A172 (cell line): ENCODE measurements around the gene SRBD1. TPM values are rescaled to one million over a fixed set of nuclear protein-coding genes. Genes with fewer than 3 reads are reported as not detected.

Experiments
- DNase-seq: peaks from one replicate; pipeline ENCODE4 v3.0.0-alpha.2; 2015; ENCODE audit warnings: low spot score
- total RNA-seq: library from RNA; depleted of rRNA; stranded (reverse); fragments of >200 nt; shearing (Covaris generic); gene quantifications from 2 replicates; pipeline ENCODE4 v1.2.3, GENCODE V29; 2014

Gene SRBD1
- total RNA-seq, 1 experiment from 2014 or later = 28.2 TPM

DNA sequence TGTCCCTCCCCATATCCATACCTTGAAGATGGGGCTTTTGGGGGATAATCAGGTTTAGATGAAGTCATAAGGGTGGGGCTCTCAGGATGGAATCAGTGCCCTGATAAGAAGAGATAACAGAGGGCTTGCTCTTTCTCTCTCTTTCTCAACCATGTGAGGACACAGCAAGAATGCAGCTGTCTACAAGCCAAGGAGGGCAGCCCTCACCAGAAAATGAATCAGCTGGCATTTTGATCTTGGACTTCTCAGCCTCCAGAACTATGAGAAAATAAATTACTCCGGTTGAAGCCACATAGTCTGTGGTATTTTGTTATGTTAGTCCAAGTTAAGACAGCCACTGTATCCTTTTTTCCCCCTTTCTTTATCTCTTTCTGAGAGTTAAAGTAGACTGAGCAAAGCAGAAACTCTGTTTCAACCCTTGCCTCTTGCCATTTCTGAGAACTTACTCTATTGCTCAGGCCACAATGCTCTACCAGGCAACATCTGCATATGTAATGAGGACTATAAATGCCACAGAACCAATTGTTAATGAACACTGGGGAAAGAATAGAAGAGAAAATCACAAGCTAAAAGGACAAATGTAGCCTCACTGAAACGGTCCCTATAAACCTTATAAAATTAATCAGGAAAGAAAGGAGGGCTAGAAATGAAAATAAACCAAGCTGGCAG is 56.9 kb downstream of the SRBD1 start:
- DNase-seq = peak; percentile 40

DNA sequence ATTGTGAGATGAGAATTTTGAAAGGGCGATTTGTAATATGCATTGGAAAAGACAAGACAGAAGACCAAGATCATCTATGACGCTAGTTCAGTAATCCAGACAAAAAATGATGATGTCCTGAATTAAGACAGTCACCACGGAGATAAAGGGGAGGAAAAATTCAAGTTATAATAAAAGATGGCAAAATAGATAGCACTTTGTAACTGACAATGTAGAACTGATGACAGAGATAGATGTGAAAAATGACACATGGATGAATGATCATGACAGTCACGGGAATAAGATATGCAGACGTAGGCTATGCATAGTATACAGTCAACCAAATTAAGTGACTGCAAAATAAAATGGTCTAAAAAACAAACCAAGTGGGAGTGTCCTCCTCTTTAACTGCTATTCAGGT is 59.2 kb downstream of the SRBD1 start:
- DNase-seq = no peak

DNA sequence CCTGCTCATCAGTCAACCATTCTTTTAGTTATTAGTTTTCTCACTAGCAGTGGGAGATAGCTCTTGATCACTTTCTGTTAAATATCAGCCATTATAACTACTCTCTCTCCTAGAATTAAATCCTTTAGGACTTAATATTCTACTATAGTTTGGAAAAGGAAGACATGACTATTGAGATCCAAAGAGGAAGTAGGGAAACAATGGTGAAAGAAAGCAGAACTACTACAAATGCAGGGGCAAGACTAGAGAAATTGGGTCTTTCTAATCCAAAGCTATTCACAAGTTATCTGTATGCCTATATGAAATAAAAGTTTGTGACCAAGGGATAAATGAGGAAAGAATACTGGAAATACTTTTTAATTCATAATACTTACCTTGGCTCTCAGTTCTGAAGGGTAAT is 65.1 kb downstream of the SRBD1 start:
- DNase-seq = no peak

DNA sequence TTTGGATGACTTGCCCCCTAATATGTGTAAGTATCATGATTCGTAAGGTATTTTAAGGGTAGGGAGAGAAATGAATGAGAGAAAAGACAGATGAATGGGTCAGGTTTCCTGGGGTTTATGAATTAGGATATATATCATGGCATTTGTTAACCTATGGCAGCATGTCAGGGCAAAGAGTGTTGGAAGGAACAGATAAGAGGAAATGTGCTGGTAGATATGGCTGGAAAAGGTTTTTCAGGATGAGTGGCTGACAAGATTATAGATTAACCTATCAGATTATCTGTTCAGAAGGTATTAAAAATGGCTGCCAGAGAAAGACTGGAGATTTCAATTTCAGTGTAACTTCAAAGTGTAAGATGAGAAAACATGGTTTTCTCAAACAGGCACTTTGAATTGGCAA is 67.8 kb downstream of the SRBD1 start:
- DNase-seq = no peak

DNA sequence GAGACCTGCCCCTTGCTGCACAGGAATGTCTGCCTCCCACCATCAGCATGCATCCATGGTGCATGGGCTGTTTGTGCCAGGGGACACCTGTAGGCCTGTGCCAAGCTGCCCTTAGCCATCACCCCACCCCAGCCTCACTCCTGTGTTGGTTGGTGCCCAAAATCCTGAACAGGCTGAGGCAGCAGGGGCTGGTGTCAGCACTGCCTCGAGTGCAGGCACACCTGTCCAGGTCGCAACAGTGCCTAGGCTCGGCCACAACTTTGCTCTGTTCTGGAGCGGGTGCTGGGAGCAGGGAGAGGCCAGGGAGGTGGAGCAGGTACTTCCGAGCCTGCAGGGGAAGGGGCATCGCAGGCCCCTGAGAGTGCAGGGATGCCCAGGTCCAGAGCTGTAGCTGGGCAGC is 69.1 kb downstream of the SRBD1 start:
- DNase-seq = no peak

DNA sequence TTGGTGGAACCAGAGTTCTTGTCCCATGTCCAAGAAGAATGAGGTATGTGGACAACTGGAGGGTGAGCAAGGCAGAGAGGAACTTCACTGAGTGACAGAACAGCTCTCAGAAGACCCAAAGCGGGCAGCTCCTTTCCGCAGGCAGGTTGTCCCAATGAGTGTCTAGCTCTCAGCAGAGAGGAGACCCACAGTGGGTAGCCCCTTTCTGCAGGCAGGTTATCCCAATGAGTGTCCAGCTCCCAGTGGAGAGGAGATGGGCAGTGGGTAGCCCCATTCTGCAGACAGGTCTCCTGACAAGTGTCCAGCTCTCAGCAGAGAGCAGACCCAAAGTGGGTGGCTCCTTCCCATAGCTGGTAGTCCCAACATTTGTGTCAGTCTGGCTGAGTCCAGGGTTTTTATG is 69.6 kb downstream of the SRBD1 start:
- DNase-seq = no peak

DNA sequence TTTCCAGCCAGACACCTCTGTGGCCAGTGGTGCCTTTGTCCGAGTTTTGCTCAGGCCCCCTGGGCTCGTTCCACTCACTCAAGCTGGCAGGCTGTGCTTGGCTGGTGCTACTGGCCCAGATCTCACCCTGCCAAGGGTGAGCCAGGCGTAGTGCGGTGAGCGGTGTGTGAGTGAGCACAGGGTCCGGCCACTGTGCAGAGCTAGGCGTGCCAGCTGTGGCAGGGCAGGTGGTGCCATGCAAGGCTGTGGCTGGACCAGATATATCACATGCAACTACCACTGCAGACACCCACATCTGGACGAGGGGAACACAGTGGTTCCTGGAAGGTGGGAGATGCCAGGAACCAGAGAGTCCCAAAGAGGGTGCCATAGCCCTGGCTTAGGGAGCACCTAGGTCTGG is 70.1 kb downstream of the SRBD1 start:
- no peak for DNase-seq

DNA sequence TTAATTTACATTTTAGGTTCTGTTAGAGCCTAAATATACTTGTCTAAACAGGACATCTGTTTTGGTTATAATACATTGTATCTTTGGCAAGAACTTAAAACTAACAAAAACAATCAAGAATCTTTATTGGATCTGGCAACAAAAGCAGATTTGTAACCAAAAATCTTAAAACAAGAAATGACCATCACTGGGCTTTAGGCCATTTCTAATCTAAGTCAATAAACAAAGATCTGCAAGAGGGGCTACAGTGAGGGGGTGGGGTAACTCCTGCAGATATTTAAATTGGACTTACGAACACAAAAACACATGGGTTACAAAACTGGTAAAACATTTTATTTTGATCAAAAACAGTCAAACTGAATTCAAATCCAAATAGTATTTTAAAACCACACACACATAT is 77.3 kb downstream of the SRBD1 start:
- DNase-seq = no peak

DNA sequence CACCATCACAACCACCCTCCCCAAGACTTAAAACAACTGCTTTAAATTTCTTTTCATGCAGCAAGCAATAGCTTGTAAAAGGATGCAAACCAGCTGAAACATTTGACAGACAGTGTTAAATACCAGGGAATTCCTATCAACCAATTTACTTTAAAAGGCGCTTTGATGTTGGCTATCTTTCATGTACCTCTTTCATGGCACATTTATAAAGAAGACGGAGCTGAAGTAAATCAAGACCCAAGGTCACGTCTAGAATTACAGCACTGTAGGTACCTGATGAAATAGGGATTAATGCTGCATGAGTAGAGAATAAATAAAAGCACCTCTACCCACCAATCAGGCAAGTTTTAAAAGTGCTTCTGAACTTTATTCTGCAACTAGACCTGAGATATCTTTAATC is 78.9 kb downstream of the SRBD1 start:
- no peak for DNase-seq

DNA sequence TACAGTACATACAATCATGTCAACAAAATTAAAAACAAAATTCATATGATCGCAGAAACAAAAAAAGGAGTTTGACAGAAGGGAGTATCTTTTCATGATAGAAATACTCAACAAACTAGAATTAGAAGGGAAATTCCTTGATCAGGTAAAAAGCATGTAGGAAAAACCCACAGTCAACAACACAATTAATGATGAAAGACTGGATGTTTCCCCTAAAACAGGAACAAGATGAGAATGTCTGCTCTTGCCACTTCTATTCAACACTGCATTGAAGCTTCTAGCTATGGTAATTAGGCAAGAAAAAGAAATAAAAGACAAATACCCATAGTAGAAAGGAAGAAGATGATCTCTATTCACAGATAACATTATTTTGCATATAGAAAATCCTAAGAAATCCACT is 87.1 kb downstream of the SRBD1 start:
- no peak for DNase-seq

DNA sequence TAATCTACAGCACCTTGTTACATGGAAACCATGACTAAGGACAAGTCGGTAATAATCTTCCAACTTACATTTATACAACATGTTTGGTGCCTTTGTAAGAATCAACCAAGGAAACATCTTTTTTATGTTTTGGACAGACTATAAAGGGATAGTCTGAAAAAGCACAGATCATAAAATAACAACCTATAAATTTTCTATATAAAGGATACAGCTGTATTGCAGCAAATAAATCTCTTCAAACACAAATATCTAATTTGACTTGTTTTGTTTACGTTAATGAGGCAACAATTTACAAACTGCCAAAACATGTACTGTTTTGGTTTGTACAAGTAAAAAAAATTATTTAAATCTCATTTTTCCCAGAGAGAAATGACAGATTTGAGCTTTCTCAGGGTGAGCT is 92.5 kb downstream of the SRBD1 start:
- no peak for DNase-seq

DNA sequence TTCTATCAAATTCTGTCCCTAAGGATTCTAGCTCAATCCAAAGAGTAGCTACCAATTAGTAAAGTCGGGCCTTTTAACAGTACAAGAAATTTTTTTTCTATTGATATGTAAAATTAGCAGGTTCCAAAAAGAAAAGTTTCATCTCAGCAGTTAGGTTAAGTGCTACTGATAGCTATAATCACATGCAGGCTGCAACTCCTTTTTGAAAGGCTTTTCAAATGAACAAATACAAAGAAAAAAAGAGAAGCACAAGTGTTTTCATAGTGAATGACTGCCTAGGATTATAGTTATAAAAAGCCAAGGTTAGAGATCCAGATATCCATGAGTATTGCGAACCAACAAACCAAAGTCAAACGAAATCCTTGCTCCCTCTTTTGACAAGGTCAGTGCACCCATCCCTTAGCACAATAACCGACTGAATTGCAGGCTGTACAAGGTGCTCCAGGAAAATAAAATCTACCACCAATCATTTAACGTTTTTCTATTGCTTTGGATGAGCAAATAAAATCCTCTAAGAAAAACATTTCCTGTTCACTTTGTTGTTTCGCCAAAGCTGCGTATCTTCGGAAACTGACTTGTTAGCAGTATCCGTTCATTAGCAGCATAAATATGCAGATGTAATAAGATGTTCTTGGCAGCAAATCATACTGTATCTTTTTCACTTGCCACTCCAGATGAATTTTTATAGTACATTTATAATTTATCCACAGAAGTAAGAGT is 100.2 kb downstream of the SRBD1 start:
- no peak for DNase-seq

DNA sequence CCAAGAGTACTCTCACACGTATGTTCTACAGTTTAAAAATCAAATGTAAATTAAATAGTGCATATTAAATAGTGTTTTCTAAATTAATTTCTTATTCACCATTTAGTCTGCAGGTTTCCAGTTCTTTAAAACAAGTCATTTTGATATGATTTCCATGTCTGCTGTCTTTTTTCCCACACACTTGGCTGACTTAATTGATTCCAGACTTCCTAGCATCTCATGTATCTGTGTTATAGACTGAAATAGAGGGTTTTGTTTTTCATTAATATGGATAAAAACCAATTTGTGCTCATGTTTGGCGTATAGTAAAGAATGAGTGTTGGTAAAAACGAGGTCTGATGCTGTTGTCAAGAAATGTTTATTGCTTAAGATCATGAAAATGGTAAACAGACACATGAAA is 104.3 kb downstream of the SRBD1 start:
- DNase-seq = no peak

DNA sequence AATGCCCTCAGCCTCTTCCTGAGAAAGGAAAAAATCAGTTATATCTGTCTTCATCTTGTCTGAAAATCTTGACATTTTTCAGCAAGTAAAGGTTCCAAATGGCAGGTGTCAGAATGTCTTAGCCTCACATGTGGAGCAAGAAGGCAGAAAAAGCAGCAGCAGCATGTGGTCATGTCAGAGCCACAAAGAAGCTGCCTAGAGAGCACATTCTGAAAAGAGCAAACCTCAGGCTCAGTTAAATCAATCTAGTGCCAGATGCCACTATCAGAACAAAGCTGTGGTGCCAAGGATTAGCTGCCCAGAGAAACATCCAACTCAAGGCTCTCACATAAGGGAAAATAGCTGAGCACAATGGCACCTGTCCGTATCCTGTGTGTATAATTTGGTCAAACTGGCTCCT is 105.9 kb downstream of the SRBD1 start:
- DNase-seq = no peak

DNA sequence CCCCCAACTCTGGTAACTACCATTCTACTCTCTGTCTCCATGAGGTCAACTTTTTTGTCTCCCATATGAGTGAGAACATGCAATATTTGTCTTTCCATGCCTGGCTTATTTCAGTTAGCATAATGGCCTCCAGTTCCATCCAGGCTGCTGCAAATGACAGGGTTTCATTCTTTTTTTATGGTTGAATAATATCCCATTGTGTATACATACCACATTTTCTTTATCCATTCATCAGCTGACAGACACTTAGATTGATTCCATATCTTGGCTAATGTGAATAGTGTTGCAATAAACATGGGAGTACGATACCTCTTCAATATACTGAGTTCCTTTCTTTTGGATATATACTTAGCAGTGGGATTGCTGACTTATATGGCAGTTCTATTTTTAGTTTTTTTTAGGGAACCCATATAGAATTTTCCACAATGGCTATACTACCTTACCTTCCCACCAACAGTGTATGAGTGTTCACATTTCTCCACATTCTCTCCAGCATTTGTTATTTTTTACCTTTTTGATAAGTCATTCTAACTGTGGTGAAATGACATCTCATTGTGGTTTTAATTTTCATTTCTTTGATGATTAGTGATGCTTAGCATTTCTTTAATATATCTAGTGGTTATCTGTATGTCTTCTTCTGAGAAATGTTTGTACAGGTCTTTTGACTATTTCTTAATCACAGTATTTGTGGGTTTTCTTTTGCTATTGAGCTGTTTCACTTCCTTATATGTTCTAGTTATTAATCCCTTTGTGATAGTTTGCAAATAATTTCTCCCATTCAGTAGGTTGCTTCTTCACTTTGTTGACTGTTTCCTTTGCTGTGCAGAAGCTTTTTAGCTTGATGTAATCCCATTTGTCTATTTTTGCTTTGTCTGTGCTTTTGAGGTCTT is 112.2 kb downstream of the SRBD1 start:
- DNase-seq = no peak

DNA sequence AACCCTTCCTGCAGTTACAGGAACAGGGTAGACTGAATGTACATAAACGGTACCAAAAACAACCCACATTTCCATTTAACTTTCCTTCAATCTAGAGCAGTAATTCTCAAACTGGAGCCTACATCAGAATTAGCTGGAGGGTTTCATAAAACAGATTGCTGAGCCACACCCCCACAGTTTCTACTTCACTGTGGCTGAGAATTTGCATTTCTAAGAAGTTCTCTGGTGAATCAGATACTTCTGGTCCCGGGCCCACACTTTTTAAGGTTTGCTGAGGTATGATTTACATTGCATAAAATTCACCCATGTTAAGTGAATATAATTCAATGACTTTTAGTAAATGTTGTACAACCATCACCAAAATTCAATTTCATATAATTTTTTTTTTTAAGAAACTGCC is 113.7 kb downstream of the SRBD1 start:
- DNase-seq = no peak

DNA sequence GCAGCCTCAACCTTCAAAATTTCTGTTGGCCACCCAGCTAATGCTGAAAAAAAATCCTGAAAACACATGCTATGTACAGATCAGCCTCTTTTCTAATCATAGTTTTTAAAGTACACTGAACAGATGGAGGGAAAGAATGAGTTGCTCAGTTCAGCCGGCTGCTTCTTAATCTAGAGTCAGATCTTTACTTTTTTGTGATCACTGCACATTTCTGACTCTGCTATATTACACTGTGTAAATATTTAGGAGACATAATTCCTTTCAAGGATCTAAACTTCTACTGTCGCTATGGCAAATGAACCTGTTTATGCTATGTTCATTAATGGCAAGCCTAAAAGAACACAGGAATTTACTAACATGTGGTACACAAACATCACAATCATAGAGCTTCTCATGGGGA is 114.2 kb downstream of the SRBD1 start:
- DNase-seq = no peak

DNA sequence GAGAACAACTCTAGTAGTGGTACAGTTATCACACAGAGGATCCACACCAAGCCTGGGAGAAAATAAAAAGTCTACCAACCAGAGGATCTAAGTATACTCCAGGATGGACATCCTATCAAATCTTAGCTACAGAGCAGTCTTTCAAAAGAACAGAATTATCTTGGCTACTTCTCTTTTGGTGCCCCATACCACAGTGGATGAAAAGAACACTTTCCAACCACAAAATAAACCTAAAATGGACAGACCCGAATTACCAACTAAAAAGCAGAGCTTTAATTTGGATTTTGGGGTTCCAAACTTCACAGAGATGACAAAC is 116.1 kb downstream of the SRBD1 start:
- DNase-seq = no peak

DNA sequence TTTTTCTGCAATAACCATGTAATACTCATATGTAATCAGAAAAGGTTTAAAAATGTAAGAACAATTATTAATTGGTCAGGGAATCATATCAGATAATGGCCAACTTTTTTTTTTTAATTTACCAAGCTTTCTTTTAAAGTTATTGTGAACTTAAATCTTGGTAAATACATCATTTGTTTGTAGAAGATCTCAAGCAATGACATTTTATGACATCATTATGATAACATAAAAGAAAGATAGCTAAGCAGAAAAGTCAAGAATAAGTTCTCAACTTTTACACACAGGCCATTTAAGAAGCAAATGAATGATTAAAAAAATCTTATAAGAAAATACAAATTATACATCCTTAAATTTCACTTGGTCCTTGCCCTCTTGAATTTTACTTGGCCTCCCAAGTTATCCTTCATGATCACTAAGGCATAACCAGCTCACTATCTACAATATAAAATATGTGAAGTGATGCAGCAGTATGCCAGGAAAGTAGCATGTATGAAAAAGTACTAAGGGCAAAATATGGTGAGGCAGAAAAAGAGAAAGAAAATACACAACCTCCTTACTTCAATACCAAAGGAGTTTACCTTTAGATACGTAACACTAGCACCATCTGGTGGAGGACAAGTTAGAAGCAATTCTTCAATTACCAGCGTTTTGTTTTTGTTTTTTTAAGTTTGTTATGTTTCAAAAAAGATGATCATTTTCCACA is 116.6 kb downstream of the SRBD1 start:
- DNase-seq = peak; percentile 59

DNA sequence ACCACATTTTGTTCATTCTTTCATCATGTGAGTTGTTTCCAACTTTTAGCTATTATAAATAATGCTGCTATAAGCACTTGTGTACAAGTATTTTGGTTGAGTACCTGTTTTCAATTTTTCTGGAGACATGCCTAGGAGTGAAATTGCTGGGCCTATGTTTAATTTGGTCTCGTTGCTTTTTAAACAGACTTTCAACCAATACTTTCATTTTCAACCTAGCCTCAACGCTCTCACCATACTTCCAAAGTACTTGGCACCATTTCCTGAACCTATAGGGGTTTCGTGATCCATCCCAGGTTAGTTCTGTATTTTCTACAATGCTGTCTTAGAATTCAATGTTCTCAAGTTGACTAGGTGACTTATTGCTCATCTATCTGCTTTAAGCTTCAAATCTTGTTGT is 126.1 kb downstream of the SRBD1 start:
- no peak for DNase-seq

DNA sequence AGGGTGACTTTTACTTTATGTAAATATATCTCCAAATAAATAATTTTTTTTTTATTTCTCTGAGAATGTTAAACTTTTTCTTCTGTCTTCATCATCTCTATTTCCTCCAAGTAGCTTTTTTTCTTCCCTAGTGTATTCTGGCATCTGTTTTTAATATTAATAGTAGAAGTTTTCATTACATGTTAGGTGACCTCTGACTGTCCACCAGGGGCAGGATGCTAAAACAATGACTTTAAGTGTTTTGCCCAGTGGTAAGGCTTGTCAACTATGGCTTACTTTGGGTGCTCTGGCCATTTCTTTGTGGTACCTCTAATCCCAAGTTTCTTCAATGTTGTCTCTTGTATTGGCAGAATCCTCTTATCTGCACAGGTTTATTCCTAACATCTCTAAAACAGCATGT is 127.1 kb downstream of the SRBD1 start:
- DNase-seq = no peak

DNA sequence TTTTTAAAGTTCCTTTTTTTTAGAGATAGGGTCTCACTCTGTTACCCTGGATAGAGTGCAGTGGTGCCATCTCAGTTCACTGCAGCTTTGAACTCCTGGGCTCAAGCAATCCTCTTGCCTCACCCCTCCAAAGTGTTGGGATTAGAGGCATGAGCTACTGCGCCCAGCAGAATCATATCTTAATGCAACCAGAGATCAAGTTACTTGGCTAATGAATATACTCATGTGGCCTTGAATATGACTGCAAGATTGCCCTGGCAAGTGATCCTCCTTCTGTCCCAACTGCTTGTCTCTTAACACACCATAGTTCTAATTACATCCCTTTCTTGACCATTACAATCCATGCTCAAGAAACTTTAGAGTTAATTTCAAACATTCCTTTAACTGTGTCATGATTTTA is 133.5 kb downstream of the SRBD1 start:
- DNase-seq = no peak
